ENCODE data around the gene GCNT2.
"Not testable (repeated sequence)": the region's sequence is repeated elsewhere in the genome, so short reads cannot be mapped to it uniquely, and the experiment has no call there.

GCNT2 gene

GRCh38 chr6:10513544-10513943 lies 7.6 kb upstream of the GCNT2 start:
- H3K36me3 ChIP-seq (ENCODE audit: control insufficient read depth, insufficient read depth, low read length) = no peaks in the 10 kb centered on the region
- no peak for DNase-seq (ENCODE audit: low read depth, low spot score)
- no peak overlapping the region for H3K4me3 ChIP-seq (ENCODE audit: low read length)
- H3K4me1 ChIP-seq (ENCODE audit: control insufficient read depth, insufficient read depth, low read length) = no peaks in the 10 kb centered on the region
- WGBS (ENCODE audit: insufficient coverage, insufficient read length) = no CpG with 5 or more reads among the region's 2 CpGs
- H3K27me3 ChIP-seq (ENCODE audit: control insufficient read depth, insufficient read depth, low read length) = no peaks in the 10 kb centered on the region
- no peaks in the 10 kb centered on the region for H3K9me3 ChIP-seq (ENCODE audit: control insufficient read depth, insufficient read depth, low read length)
- no peak overlapping the region for H3K27ac ChIP-seq (ENCODE audit: low read length)

- H3K27me3 ChIP-seq (ENCODE audit: control insufficient read depth, insufficient read depth, low read length) = no peaks in the 10 kb centered on the region
- H3K4me1 ChIP-seq (ENCODE audit: control insufficient read depth, insufficient read depth, low read length) = no peaks in the 10 kb centered on the region
- no peak overlapping the region for H3K4me3 ChIP-seq (ENCODE audit: low read length)
- H3K9me3 ChIP-seq (ENCODE audit: control insufficient read depth, insufficient read depth, low read length) = no peaks in the 10 kb centered on the region
- no peaks in the 10 kb centered on the region for H3K36me3 ChIP-seq (ENCODE audit: control insufficient read depth, insufficient read depth, low read length)
- DNase-seq (ENCODE audit: low read depth, low spot score) = no peak
- no CpG with 5 or more reads among the region's 15 CpGs for WGBS (ENCODE audit: insufficient coverage, insufficient read length)
- H3K27ac ChIP-seq (ENCODE audit: low read length) = no peak overlapping the region
Observed at GRCh38 chr6:10514049-10514780, 6.9 kb upstream of the GCNT2 start.

GRCh38 chr6:10516953-10517352 lies 4.2 kb upstream of the GCNT2 start:
- DNase-seq (ENCODE audit: low read depth, low spot score) = no peak
- Histone ChIP-seq H3K36me3 (ENCODE audit: control insufficient read depth, insufficient read depth, low read length) (no peaks in the 10 kb centered on the region), H3K27me3 (ENCODE audit: control insufficient read depth, insufficient read depth, low read length) (no peaks in the 10 kb centered on the region), H3K4me3 (ENCODE audit: low read length) (no peak overlapping the region), H3K4me1 (ENCODE audit: control insufficient read depth, insufficient read depth, low read length) (peaks cover 3% of the 10 kb centered on the region; the same call in 1 of the 2 replicates), H3K27ac (ENCODE audit: low read length) (no peak overlapping the region), H3K9me3 (ENCODE audit: control insufficient read depth, insufficient read depth, low read length) (no peaks in the 10 kb centered on the region)
- WGBS (ENCODE audit: insufficient coverage, insufficient read length) = 100% methylated on average over 2 of the region's 4 CpGs

- Histone ChIP-seq H3K36me3 (ENCODE audit: control insufficient read depth, insufficient read depth, low read length) (no peaks in the 10 kb centered on the region), H3K4me3 (ENCODE audit: low read length) (no peak overlapping the region), H3K27ac (ENCODE audit: low read length) (no peak overlapping the region), H3K27me3 (ENCODE audit: control insufficient read depth, insufficient read depth, low read length) (no peaks in the 10 kb centered on the region), H3K4me1 (ENCODE audit: control insufficient read depth, insufficient read depth, low read length) (peaks cover 3% of the 10 kb centered on the region; the same call in 1 of the 2 replicates), H3K9me3 (ENCODE audit: control insufficient read depth, insufficient read depth, low read length) (no peaks in the 10 kb centered on the region)
- no peak for DNase-seq (ENCODE audit: low read depth, low spot score)
- WGBS (ENCODE audit: insufficient coverage, insufficient read length) = no CpG with 5 or more reads among the region's 7 CpGs
Observed at GRCh38 chr6:10518557-10519407, 2.4 kb upstream of the GCNT2 start.

- H3K27me3 ChIP-seq (ENCODE audit: control insufficient read depth, insufficient read depth, low read length); H3K4me1 ChIP-seq (ENCODE audit: control insufficient read depth, insufficient read depth, low read length); H3K4me3 ChIP-seq (ENCODE audit: low read length); H3K27ac ChIP-seq (ENCODE audit: low read length); H3K9me3 ChIP-seq (ENCODE audit: control insufficient read depth, insufficient read depth, low read length); H3K36me3 ChIP-seq (ENCODE audit: control insufficient read depth, insufficient read depth, low read length); DNase-seq (ENCODE audit: low read depth, low spot score): not testable (repeated sequence)
- WGBS (ENCODE audit: insufficient coverage, insufficient read length) = no CpG with 5 or more reads among the region's 8 CpGs
Observed at GRCh38 chr6:10519408-10519697, 1.8 kb upstream of the GCNT2 start.

GRCh38 chr6:10520468-10520867 lies 683 bp upstream of the GCNT2 start:
- no CpG with 5 or more reads among the region's 2 CpGs for WGBS (ENCODE audit: insufficient coverage, insufficient read length)
- no peak for DNase-seq (ENCODE audit: low read depth, low spot score)
- Histone ChIP-seq H3K27ac (ENCODE audit: low read length) (no peak overlapping the region), H3K9me3 (ENCODE audit: control insufficient read depth, insufficient read depth, low read length) (no peaks in the 10 kb centered on the region), H3K27me3 (ENCODE audit: control insufficient read depth, insufficient read depth, low read length) (no peaks in the 10 kb centered on the region), H3K36me3 (ENCODE audit: control insufficient read depth, insufficient read depth, low read length) (no peaks in the 10 kb centered on the region), H3K4me1 (ENCODE audit: control insufficient read depth, insufficient read depth, low read length) (peaks cover 3% of the 10 kb centered on the region; the same call in 1 of the 2 replicates), H3K4me3 (ENCODE audit: low read length) (no peak overlapping the region)

GRCh38 chr6:10522929-10523573 lies 1.9 kb downstream of the GCNT2 start:
- Histone ChIP-seq H3K27ac (ENCODE audit: low read length) (no peak overlapping the region), H3K36me3 (ENCODE audit: control insufficient read depth, insufficient read depth, low read length) (no peaks in the 10 kb centered on the region), H3K4me1 (ENCODE audit: control insufficient read depth, insufficient read depth, low read length) (peaks cover 3% of the 10 kb centered on the region; the same call in 1 of the 2 replicates), H3K4me3 (ENCODE audit: low read length) (no peak overlapping the region), H3K27me3 (ENCODE audit: control insufficient read depth, insufficient read depth, low read length) (no peaks in the 10 kb centered on the region), H3K9me3 (ENCODE audit: control insufficient read depth, insufficient read depth, low read length) (no peaks in the 10 kb centered on the region)
- WGBS (ENCODE audit: insufficient coverage, insufficient read length) = 100% methylated on average over 2 of the region's 21 CpGs
- peak; percentile 47 for DNase-seq (ENCODE audit: low read depth, low spot score)

- Histone ChIP-seq H3K4me1 (ENCODE audit: control insufficient read depth, insufficient read depth, low read length) (no peaks in the 10 kb centered on the region), H3K36me3 (ENCODE audit: control insufficient read depth, insufficient read depth, low read length) (no peaks in the 10 kb centered on the region), H3K4me3 (ENCODE audit: low read length) (no peak overlapping the region), H3K27ac (ENCODE audit: low read length) (no peak overlapping the region), H3K9me3 (ENCODE audit: control insufficient read depth, insufficient read depth, low read length) (no peaks in the 10 kb centered on the region), H3K27me3 (ENCODE audit: control insufficient read depth, insufficient read depth, low read length) (no peaks in the 10 kb centered on the region)
- WGBS (ENCODE audit: insufficient coverage, insufficient read length) = 100% methylated on average over 1 of the region's 6 CpGs
- DNase-seq (ENCODE audit: low read depth, low spot score) = no peak
Observed at GRCh38 chr6:10526156-10526555, 5.0 kb downstream of the GCNT2 start.

- Histone ChIP-seq H3K9me3 (ENCODE audit: control insufficient read depth, insufficient read depth, low read length) (no peaks in the 10 kb centered on the region), H3K36me3 (ENCODE audit: control insufficient read depth, insufficient read depth, low read length) (no peaks in the 10 kb centered on the region), H3K4me3 (ENCODE audit: low read length) (no peak overlapping the region), H3K27me3 (ENCODE audit: control insufficient read depth, insufficient read depth, low read length) (no peaks in the 10 kb centered on the region), H3K4me1 (ENCODE audit: control insufficient read depth, insufficient read depth, low read length) (no peaks in the 10 kb centered on the region), H3K27ac (ENCODE audit: low read length) (no peak overlapping the region)
- no CpG with 5 or more reads among the region's 11 CpGs for WGBS (ENCODE audit: insufficient coverage, insufficient read length)
- no peak for DNase-seq (ENCODE audit: low read depth, low spot score)
Observed at GRCh38 chr6:10528158-10528981, 7.2 kb downstream of the GCNT2 start.

GRCh38 chr6:10529231-10529801 lies 8.2 kb downstream of the GCNT2 start:
- Histone ChIP-seq H3K9me3 (ENCODE audit: control insufficient read depth, insufficient read depth, low read length) (no peaks in the 10 kb centered on the region), H3K27ac (ENCODE audit: low read length) (no peak overlapping the region), H3K27me3 (ENCODE audit: control insufficient read depth, insufficient read depth, low read length) (no peaks in the 10 kb centered on the region), H3K4me3 (ENCODE audit: low read length) (no peak overlapping the region), H3K4me1 (ENCODE audit: control insufficient read depth, insufficient read depth, low read length) (no peaks in the 10 kb centered on the region), H3K36me3 (ENCODE audit: control insufficient read depth, insufficient read depth, low read length) (no peaks in the 10 kb centered on the region)
- DNase-seq (ENCODE audit: low read depth, low spot score) = no peak
- no CpG with 5 or more reads among the region's 16 CpGs for WGBS (ENCODE audit: insufficient coverage, insufficient read length)
